Parathyroid adenoma (tissue), 2 donors: Measurements from ENCODE around the gene CHFR.
"Not testable (repeated sequence)": the region's sequence is repeated elsewhere in the genome, so short reads cannot be mapped to it uniquely, and the experiment has no call there.

Experiments used
- H2AFZ ChIP-seq: fragments of 300-600 bp; sonication (generic); one replicate; pipeline ENCODE4 v1.7.0; 2017; ENCODE audit warnings: antibody characterized with exemption, mild to moderate bottlenecking
- H3K27ac ChIP-seq: fragments of 300-600 bp; sonication (generic); one replicate; pipeline ENCODE4 v1.7.0; 2017
- H3K27me3 ChIP-seq: fragments of 300-600 bp; sonication (generic); one replicate; pipeline ENCODE4 v1.7.0; 2017; ENCODE audit warnings: low read length; ENCODE audit not compliant: control insufficient read depth, insufficient read depth
- H3K36me3 ChIP-seq: fragments of 300-600 bp; sonication (generic); one replicate; pipeline ENCODE4 v1.7.0; 2017; ENCODE audit warnings: low read length; ENCODE audit not compliant: control insufficient read depth, insufficient read depth
- H3K4me1 ChIP-seq: fragments of 300-600 bp; sonication (generic); one replicate; pipeline ENCODE4 v1.7.0; 2017; ENCODE audit warnings: control low read depth
- H3K4me2 ChIP-seq: fragments of 300-600 bp; sonication (generic); one replicate; pipeline ENCODE4 v1.7.0; 2017; ENCODE audit warnings: low read length
- H3K4me3 ChIP-seq: fragments of 300-600 bp; sonication (generic); one replicate; pipeline ENCODE4 v1.7.0; 2017; ENCODE audit warnings: low read depth, low read length
- H3K79me2 ChIP-seq: fragments of 300-600 bp; sonication (generic); one replicate; pipeline ENCODE4 v1.7.0; 2017; ENCODE audit warnings: control low read depth
- H3K9ac ChIP-seq: fragments of 300-600 bp; sonication (generic); one replicate; pipeline ENCODE4 v1.7.0; 2017; ENCODE audit warnings: mild to moderate bottlenecking
- H3K9me3 ChIP-seq: fragments of 300-600 bp; sonication (generic); one replicate; pipeline ENCODE4 v1.7.0; 2017; ENCODE audit warnings: low read length; ENCODE audit not compliant: control insufficient read depth
- TF ChIP-seq, protein P1 (sequence below): fragments of 300-600 bp; sonication (generic); IDR thresholded peaks from one replicate; pipeline ENCODE4 v1.7.0; 2017; ENCODE audit warnings: antibody characterized with exemption, mild to moderate bottlenecking
- donor health status: primary hyperparathyroidism.

CHFR gene

DNA sequence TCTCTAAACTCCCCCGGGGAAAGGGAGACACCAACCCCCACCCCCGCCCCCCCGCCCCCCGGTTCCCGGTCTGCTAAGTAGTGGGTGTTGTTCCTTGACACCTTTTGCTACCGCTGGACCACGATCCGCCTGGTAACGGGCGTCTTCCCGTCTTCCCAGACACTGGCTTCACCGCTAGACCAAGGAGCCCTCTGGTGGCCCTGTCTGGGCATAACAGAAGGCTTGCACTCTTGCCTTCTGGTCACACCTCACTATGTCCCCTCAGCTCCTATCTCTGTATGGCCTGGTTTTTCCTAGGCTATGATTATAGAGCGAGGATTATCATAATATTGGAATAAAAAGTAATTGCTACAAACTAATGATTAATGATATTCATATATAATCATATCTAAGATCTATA is 78.0 kb downstream of the CHFR start:
- not testable (repeated sequence) for H3K9me3 ChIP-seq, H3K27ac ChIP-seq

DNA sequence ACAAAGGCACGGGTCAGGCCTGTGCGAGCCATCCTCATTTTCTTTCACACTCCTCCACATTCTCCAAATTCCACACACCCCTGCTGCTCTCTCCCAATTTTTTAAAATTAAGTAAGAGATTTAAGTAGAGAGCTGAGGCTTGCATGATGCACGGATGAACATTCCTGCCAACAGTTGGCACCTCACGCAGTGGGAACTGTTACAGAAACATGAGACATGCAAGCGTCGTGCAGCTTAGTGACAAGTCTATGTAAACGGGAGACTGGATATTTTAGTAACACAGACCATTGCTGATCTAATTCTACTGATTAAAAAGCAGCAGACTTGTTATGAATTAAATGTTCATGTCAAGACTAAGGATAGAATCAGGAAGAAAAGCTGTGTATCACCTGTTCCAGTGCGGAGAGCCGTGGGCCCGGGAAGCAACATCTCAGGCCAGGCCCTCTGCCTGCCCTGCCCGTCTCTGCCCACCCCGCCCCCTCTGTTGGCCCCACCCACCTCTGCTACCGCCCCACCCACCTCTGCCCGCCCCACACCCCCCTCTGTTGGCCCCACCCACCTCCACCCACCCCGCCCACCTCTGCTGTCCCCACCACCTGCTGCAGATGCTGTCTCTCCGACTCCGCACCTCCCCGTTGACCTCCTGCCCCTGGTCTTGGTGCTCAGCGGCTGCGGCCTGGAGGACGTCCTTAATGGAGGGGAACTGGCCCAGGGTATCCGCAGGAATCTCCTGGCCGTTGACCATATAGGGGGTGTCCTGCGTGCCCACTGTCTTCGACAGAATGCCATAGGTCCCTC is 79.9 kb downstream of the CHFR start:
- H3K79me2 ChIP-seq = peaks cover 28% of the 10 kb centered on the region
- H3K4me1 ChIP-seq = no peaks in the 10 kb centered on the region
- H3K9ac ChIP-seq = no peak overlapping the region
- no peak overlapping the region for H3K4me3 ChIP-seq
- TF ChIP-seq, protein P1, sequence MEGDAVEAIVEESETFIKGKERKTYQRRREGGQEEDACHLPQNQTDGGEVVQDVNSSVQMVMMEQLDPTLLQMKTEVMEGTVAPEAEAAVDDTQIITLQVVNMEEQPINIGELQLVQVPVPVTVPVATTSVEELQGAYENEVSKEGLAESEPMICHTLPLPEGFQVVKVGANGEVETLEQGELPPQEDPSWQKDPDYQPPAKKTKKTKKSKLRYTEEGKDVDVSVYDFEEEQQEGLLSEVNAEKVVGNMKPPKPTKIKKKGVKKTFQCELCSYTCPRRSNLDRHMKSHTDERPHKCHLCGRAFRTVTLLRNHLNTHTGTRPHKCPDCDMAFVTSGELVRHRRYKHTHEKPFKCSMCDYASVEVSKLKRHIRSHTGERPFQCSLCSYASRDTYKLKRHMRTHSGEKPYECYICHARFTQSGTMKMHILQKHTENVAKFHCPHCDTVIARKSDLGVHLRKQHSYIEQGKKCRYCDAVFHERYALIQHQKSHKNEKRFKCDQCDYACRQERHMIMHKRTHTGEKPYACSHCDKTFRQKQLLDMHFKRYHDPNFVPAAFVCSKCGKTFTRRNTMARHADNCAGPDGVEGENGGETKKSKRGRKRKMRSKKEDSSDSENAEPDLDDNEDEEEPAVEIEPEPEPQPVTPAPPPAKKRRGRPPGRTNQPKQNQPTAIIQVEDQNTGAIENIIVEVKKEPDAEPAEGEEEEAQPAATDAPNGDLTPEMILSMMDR = no peak
- no peak overlapping the region for H3K4me2 ChIP-seq
- H3K27me3 ChIP-seq = no peaks in the 10 kb centered on the region
- H3K27ac ChIP-seq = no peak overlapping the region
- no peaks in the 10 kb centered on the region for H3K36me3 ChIP-seq
- H3K9me3 ChIP-seq = no peaks in the 10 kb centered on the region
- H2AFZ ChIP-seq = no peak overlapping the region

More for the DNA sequence above, 78.0 kb downstream of the CHFR start:
- H3K79me2 ChIP-seq = peaks cover 31% of the 10 kb centered on the region
- not testable (repeated sequence) for H3K9ac ChIP-seq, H3K36me3 ChIP-seq, H3K27me3 ChIP-seq, H3K4me3 ChIP-seq, H3K4me1 ChIP-seq, H3K4me2 ChIP-seq, H2AFZ ChIP-seq
- TF ChIP-seq, protein P1 = peak; percentile 11

DNA sequence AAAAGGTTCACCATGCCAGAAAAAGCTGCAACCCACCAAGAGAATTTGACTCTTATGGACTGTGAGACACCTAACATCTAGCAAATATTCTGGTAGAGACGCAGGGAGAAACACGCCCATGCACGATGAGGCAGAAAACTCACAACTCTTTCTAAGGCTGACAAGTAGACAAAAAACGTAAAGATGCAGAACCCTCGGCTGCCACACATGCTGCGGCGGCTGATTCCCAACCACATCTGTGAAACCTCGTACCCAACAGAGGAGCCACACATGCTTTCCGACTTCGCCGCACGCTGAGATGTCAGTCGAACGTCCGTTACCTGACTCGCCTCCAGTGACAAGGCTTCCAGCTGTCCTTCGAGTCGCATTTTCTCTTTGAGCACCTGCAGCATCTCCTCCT is 80.5 kb downstream of the CHFR start:
- H3K4me2 ChIP-seq = no peak overlapping the region
- H3K79me2 ChIP-seq = peaks cover 28% of the 10 kb centered on the region
- no peaks in the 10 kb centered on the region for H3K9me3 ChIP-seq
- no peak overlapping the region for H3K9ac ChIP-seq
- H3K36me3 ChIP-seq = no peaks in the 10 kb centered on the region
- TF ChIP-seq, protein P1 = no peak
- H3K27ac ChIP-seq = no peak overlapping the region
- H3K4me1 ChIP-seq = no peaks in the 10 kb centered on the region
- H3K27me3 ChIP-seq = no peaks in the 10 kb centered on the region
- no peak overlapping the region for H2AFZ ChIP-seq
- no peak overlapping the region for H3K4me3 ChIP-seq

DNA sequence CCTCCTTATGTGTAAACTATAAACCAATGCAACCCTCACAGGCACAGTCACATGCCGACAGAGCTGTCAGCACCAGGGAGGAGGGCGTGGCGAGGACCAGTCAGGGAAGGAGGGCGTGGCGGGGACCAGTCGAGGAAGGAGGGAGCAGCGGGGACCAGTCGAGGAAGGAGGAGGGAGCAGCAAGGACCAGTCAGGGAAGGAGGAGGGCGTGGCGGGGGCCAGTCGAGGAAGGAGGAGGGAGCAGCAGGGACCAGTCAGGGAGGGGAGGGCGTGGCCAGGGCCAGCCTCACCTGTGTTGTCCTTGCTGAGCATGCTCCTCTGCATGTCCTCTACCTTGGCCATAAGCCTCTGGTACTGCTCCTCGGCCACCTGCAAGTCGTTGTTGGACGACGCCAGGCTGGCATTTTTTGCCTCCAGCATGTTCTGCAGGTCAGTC is 83.0 kb downstream of the CHFR start:
- Histone ChIP-seq H3K4me2 (no peak overlapping the region), H2AFZ (no peak overlapping the region), H3K4me3 (no peak overlapping the region), H3K4me1 (no peaks in the 10 kb centered on the region), H3K36me3 (no peaks in the 10 kb centered on the region), H3K79me2 (peaks cover 24% of the 10 kb centered on the region), H3K9ac (no peak overlapping the region), H3K9me3 (no peaks in the 10 kb centered on the region), H3K27ac (no peak overlapping the region), H3K27me3 (no peaks in the 10 kb centered on the region)
- TF ChIP-seq, protein P1 = no peak

DNA sequence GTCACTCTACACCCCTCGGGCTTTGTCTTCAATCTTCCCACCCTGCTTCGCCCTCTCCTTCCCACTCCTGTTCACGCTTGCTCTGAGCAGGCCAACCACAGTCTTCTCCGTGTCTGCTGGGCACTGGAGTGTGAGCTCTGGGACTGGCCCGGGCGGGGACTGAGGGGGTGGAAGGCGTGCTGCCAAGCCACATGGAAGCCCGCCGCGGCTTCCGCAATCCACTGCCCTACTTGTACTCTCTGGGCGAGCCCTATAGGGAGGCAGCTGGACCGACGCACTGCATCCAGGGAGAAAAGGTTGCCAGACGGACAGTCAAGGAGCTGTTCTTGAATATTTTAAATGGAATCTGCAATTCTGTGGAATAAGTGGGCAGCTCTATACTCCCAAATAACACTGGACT is 83.5 kb downstream of the CHFR start:
- Histone ChIP-seq H3K27me3 (no peaks in the 10 kb centered on the region), H3K9ac (no peak overlapping the region), H3K9me3 (no peaks in the 10 kb centered on the region), H2AFZ (no peak overlapping the region), H3K4me1 (no peaks in the 10 kb centered on the region), H3K36me3 (no peaks in the 10 kb centered on the region), H3K4me2 (no peak overlapping the region), H3K4me3 (no peak overlapping the region), H3K79me2 (peaks cover 24% of the 10 kb centered on the region), H3K27ac (no peak overlapping the region)
- TF ChIP-seq, protein P1 = no peak
